Measurements from ENCODE around the gene RNF130. TPM values are rescaled to one million over a fixed set of nuclear protein-coding genes. Genes with fewer than 3 reads are reported as not detected.
"Not testable (repeated sequence)": the region's sequence is repeated elsewhere in the genome, so short reads cannot be mapped to it uniquely, and the experiment has no call there.

The RNF130 gene
- polyA plus RNA-seq, 1 donor: 41.8 TPM

GRCh38 chr5:179969110-179969509, 102.4 kb downstream of the RNF130 start:
- no peak for DNase-seq

- no peak for DNase-seq
These were observed 104.1 kb downstream of the RNF130 start for GRCh38 chr5:179967489-179967888.

- no peak for DNase-seq
These were observed 107.5 kb downstream of the RNF130 start for GRCh38 chr5:179964015-179964414.

GRCh38 chr5:179963375-179963774, 108.2 kb downstream of the RNF130 start:
- DNase-seq: no peak

DNA sequence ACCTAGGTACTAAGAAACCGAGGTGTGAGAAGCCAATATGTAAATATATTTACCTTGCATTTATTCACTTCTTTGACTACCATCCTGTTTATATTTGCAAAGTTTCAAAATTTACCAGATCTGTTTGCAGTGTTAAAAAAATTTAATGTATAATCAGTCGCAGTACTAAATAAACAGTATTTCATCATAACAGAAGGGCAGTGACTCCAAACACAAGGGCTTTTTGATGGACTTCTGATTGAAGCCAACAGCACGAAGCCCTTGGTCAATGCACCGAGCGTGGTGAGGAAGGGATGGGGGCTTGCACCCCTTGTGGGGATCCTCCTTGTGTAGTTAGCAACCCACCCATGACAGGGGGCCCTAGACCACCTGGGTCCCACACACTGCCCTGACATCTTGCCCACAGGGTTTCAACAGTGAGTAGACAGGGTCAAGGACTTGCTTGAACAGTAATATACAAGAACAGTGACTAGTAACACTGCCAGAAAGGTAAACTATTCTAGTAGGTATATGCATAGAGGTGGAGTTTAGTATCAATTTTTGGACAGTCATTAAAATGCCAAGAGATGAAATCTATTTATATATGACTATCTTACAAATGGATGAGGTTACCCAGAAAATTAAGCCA, 111.2 kb downstream of the RNF130 start:
- DNase-seq: no peak

GRCh38 chr5:179959641-179960040, 111.9 kb downstream of the RNF130 start:
- no peak for DNase-seq

- DNase-seq: not testable (repeated sequence)
These were observed 112.4 kb downstream of the RNF130 start for GRCh38 chr5:179959118-179959517.

DNA sequence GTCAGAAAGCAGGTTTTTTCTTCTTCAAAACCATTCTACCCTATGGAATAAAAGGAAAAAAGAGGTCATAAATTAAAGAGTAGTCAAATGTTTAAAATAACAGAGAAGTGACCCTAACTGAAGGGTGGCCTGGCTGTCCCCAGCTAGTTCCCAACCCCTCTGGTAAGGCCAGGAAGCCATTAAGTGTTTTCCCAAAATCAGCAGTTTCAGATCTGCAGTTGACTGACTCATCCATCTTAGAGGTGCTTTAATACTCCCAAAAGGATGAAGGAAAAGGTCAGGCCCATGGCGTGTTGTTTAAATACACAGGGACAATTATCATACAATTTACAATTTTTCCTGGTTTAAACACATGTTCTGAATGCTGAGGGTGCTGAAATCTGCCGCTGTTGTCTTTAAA, 115.9 kb downstream of the RNF130 start:
- no peak for DNase-seq

GRCh38 chr5:179955062-179955461, 116.5 kb downstream of the RNF130 start:
- DNase-seq: no peak

- DNase-seq: no peak
These were observed 117.1 kb downstream of the RNF130 start for GRCh38 chr5:179954434-179954833.

- DNase-seq: no peak
These were observed 117.6 kb downstream of the RNF130 start for GRCh38 chr5:179953987-179954386.

- no peak for DNase-seq
These were observed 134.4 kb downstream of the RNF130 start for GRCh38 chr5:179936976-179937681.

DNA sequence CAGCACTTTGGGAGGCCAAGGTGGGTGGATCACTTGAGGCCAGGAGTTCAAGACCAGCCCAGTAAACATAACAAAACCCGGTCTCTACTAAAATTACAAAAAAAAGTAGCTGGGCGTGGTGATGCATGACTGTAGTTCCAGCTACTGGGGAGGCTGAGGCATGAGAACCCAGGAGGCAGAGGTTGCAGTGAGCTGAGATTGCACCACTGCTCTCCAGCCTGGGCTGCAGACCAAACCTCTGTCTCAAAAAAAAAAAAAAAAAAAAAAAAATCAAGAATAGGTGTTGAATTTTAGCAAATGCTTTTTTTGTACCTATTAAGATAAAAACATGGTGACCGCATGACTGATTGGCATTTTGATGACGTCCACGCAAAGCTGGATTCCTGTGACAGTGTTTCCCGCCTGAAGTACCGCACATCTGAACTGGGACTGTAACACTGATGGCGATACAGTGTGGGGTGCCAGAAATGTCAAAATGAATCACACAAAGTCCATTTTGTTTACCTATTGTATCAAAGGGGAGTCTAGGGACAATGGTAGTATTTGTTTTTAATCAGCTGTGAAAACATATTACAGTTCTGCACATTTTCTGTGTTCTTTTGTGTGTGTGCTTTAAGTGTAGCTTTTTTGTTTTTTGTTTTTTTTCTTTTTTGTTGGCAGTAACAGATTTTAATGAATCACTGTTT, 140.6 kb downstream of the RNF130 start:
- DNase-seq: no peak

- DNase-seq: no peak
These were observed 143.7 kb downstream of the RNF130 start for GRCh38 chr5:179927824-179928223.

DNA sequence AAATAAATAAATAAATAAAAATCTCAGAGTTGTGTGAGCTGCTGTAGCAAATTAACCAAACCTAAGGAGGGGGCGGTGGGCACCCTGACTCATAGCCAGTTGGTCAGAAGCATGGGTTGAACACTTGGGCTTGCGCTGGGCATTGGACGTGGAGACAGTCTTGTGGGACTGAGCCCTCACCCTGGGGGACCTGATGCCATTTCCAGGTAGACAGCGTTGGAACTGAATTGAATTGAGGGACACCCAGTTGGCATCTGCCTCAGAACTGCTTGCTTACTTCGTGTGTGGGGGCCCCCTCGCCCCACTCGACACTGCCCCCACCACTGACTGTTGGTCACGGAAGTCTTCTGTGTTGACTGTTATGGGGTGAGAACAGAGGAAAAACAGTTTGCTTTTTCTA, 144.9 kb downstream of the RNF130 start:
- no peak for DNase-seq

DNA sequence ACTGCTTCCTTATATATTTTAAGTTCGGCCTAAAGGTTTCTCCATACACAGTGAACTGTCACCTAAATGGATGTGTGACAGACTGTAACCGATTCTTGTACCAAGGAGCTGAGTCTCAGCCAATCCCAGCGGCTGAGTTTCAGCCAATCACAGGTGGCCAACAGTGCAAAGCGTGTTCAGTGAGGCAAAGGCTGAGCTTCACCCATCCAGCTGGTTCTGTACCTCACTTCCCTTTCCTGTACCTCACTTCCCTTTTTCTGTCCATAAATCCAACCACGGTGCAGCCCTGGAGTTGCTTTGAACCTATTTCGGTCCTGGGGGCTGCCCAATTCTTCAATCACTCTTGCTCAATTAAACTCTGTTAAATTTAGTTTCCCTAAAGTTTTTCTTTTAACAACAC, 148.1 kb downstream of the RNF130 start:
- no peak for DNase-seq

- DNase-seq: no peak
These were observed 151.4 kb downstream of the RNF130 start for GRCh38 chr5:179920175-179920574.

- DNase-seq: no peak
These were observed 152.0 kb downstream of the RNF130 start for GRCh38 chr5:179919487-179920060.

- no peak for DNase-seq
These were observed 152.6 kb downstream of the RNF130 start for GRCh38 chr5:179918742-179919486.

- no peak for DNase-seq
These were observed 155.0 kb downstream of the RNF130 start for GRCh38 chr5:179916523-179916922.

- no peak for DNase-seq
These were observed 156.1 kb downstream of the RNF130 start for GRCh38 chr5:179915406-179915935.

- no peak for DNase-seq
These were observed 157.4 kb downstream of the RNF130 start for GRCh38 chr5:179914032-179914755.

Measured in hindlimb muscle (tissue), 1 donor.